ENCODE data around the gene DAGLA. TPM values are rescaled to one million over a fixed set of nuclear protein-coding genes. Genes with fewer than 3 reads are reported as not detected.

The DAGLA gene
- total and polyA plus RNA-seq, 2 experiments from 2014 or later: 1.3 TPM

DNA sequence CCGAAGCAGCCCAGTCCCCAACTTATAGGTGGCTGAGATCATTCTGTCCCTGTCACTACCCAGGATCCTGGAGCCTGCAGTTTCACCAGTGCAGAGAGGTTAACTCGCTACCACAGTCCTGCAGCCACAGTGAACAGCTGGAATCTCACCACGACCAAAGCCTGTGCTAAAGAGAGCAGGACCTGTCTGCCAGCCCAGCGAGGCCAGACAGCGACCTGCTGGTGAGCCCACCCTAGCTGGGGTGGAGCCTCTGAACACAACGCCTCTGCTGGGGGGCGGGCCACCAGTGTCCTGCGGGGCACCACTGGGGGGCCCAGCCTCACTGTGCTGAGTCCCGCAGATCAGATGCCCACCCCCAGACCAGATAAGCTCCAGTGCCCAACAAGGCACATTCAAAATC is 33.3 kb downstream of the DAGLA start:
- Histone ChIP-seq H3K9me3 (ENCODE audit: low read depth) (no peaks in the 10 kb centered on the region), H4K20me1 (ENCODE audit: insufficient read depth) (no peaks in the 10 kb centered on the region), H3K9ac (no peak overlapping the region), H3K27me3 (replicated peaks; ENCODE audit: insufficient read depth) (no peaks in the 10 kb centered on the region), H3K4me2 (ENCODE audit: unreplicated experiment) (no peak overlapping the region), H3K4me3 (no peak overlapping the region), H2AFZ (no peak overlapping the region), H3K4me1 (ENCODE audit: insufficient read depth) (peaks cover 10% of the 10 kb centered on the region), H3K36me3 (ENCODE audit: low read depth) (no peaks in the 10 kb centered on the region), H3F3A (ENCODE audit: insufficient read depth) (no peaks in the 10 kb centered on the region), H3K27ac (no peak overlapping the region), H3K79me2 (ENCODE audit: insufficient read depth) (no peaks in the 10 kb centered on the region), H3K9me2 (ENCODE audit: insufficient read depth) (no peaks in the 10 kb centered on the region)
- TF ChIP-seq EZH2 (IDR thresholded peaks at IDR 0.05; ENCODE audit: insufficient read depth, poor library complexity, severe bottlenecking) (no peak), EZH2phosphoT487 (IDR thresholded peaks at IDR 0.05; ENCODE audit: insufficient read depth, low read depth) (no peak)
- WGBS, 2 experiments (ENCODE audit: low coverage in 1 of 2, low lambda C conversion rate in 2 of 2, missing lambda C conversion rate in 2 of 2): 77 to 97% methylated on average over 6 to 9 of the region's 9 CpGs
- in situ Hi-C loops (cut with MboI): no loop called here
- no peak for DNase-seq

DNA sequence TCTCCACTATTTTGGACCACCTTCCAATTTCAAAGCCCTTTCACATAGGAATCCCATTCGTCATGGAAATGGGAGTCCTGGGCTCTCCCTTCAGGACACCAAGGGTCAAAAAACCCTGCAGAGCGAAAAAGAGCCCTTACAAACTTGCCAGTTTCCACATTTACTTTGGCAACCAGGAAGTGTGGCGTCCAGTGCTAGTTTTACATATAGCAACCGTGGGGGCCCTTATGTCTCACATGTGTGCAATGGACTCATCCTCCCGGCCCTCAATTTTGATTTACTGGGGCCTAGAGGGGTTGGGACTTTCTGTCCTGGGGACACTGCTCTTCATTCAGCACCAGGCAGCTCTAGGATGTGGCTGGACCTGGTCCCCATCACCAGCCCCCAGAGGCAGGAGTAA is 33.7 kb downstream of the DAGLA start:
- TF ChIP-seq EZH2phosphoT487 (IDR thresholded peaks at IDR 0.05; ENCODE audit: insufficient read depth, low read depth) (no peak), EZH2 (IDR thresholded peaks at IDR 0.05; ENCODE audit: insufficient read depth, poor library complexity, severe bottlenecking) (no peak)
- Histone ChIP-seq H3K36me3 (ENCODE audit: low read depth) (no peaks in the 10 kb centered on the region), H3K27me3 (replicated peaks; ENCODE audit: insufficient read depth) (no peaks in the 10 kb centered on the region), H3K4me2 (ENCODE audit: unreplicated experiment) (no peak overlapping the region), H3K4me1 (ENCODE audit: insufficient read depth) (peaks cover 10% of the 10 kb centered on the region), H3F3A (ENCODE audit: insufficient read depth) (no peaks in the 10 kb centered on the region), H3K4me3 (no peak overlapping the region), H2AFZ (no peak overlapping the region), H3K9me2 (ENCODE audit: insufficient read depth) (no peaks in the 10 kb centered on the region), H4K20me1 (ENCODE audit: insufficient read depth) (no peaks in the 10 kb centered on the region), H3K9ac (no peak overlapping the region), H3K79me2 (ENCODE audit: insufficient read depth) (no peaks in the 10 kb centered on the region), H3K27ac (no peak overlapping the region), H3K9me3 (ENCODE audit: low read depth) (no peaks in the 10 kb centered on the region)
- WGBS, 2 experiments (ENCODE audit: low coverage in 1 of 2, low lambda C conversion rate in 2 of 2, missing lambda C conversion rate in 2 of 2): 67 to 78% methylated on average over 5 of the region's 5 CpGs
- DNase-seq: no peak
- in situ Hi-C loops (cut with MboI): no loop called here

DNA sequence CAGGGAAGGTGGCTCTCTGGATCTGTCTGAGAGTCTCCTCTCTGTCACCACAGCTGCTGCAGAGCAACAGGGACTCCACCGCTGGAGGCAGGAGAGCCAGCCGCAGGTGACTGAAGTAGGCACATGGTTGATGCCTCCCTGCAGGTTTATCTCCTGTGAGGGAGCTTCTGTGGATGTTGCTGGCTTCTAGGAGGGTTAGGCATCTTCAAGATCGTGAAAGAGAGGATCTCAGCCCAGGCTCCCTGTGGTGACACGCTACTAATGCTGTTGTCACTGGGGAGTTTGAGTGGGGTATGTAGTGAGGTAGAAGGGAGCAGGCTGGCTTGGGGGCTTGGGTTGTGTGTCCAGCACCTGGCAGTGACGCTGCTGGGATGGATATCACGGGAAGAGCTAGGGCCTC is 34.1 kb downstream of the DAGLA start:
- H3K4me2 ChIP-seq (ENCODE audit: unreplicated experiment): no peak overlapping the region
- no peak overlapping the region for H3K4me3 ChIP-seq
- H3K27me3 ChIP-seq (replicated peaks; ENCODE audit: insufficient read depth): no peaks in the 10 kb centered on the region
- DNase-seq: no peak
- no peaks in the 10 kb centered on the region for H3K9me3 ChIP-seq (ENCODE audit: low read depth)
- 88 to 96% methylated on average over 6 of the region's 6 CpGs for WGBS, 2 experiments (ENCODE audit: low coverage in 1 of 2, low lambda C conversion rate in 2 of 2, missing lambda C conversion rate in 2 of 2)
- H4K20me1 ChIP-seq (ENCODE audit: insufficient read depth): no peaks in the 10 kb centered on the region
- H2AFZ ChIP-seq: no peak overlapping the region
- H3K36me3 ChIP-seq (ENCODE audit: low read depth): no peaks in the 10 kb centered on the region
- in situ Hi-C loops (cut with MboI): no loop called here
- no peak for TF ChIP-seq EZH2phosphoT487 (IDR thresholded peaks at IDR 0.05; ENCODE audit: insufficient read depth, low read depth)
- no peak for TF ChIP-seq EZH2 (IDR thresholded peaks at IDR 0.05; ENCODE audit: insufficient read depth, poor library complexity, severe bottlenecking)
- H3F3A ChIP-seq (ENCODE audit: insufficient read depth): no peaks in the 10 kb centered on the region
- no peaks in the 10 kb centered on the region for H3K79me2 ChIP-seq (ENCODE audit: insufficient read depth)
- H3K27ac ChIP-seq: no peak overlapping the region
- H3K9me2 ChIP-seq (ENCODE audit: insufficient read depth): no peaks in the 10 kb centered on the region
- peaks cover 10% of the 10 kb centered on the region for H3K4me1 ChIP-seq (ENCODE audit: insufficient read depth)
- no peak overlapping the region for H3K9ac ChIP-seq

DNA sequence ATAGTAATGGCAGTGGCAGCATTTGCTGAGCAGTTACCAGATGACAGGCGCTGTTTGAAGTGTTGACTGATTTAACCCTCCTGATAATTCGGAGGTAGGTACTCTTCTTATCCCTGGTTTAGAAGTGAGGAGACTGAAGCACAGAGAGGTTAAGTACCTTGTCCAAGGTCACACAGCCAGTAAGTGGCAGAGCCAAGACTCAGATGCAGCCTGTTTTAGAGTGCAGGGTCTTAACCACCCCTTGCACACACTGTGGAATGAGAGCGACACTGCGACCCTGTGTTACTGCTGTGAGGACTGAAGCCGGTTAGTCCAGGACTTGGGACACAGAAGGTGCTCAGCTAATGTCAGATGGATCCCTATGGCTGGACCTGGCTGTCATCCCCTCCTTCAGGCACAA is 34.7 kb downstream of the DAGLA start:
- WGBS, 2 experiments (ENCODE audit: low coverage in 1 of 2, low lambda C conversion rate in 2 of 2, missing lambda C conversion rate in 2 of 2): 92 to 98% methylated on average over 5 of the region's 5 CpGs
- H3K4me2 ChIP-seq (ENCODE audit: unreplicated experiment): no peak overlapping the region
- TF ChIP-seq EZH2phosphoT487 (IDR thresholded peaks at IDR 0.05; ENCODE audit: insufficient read depth, low read depth) (no peak), EZH2 (IDR thresholded peaks at IDR 0.05; ENCODE audit: insufficient read depth, poor library complexity, severe bottlenecking) (no peak)
- no peak overlapping the region for H3K27ac ChIP-seq
- no peaks in the 10 kb centered on the region for H3F3A ChIP-seq (ENCODE audit: insufficient read depth)
- no peak overlapping the region for H2AFZ ChIP-seq
- peaks cover 10% of the 10 kb centered on the region for H3K4me1 ChIP-seq (ENCODE audit: insufficient read depth)
- no peaks in the 10 kb centered on the region for H3K27me3 ChIP-seq (replicated peaks; ENCODE audit: insufficient read depth)
- DNase-seq: no peak
- in situ Hi-C loops (cut with MboI): no loop called here
- no peaks in the 10 kb centered on the region for H4K20me1 ChIP-seq (ENCODE audit: insufficient read depth)
- no peak overlapping the region for H3K4me3 ChIP-seq
- H3K36me3 ChIP-seq (ENCODE audit: low read depth): no peaks in the 10 kb centered on the region
- no peaks in the 10 kb centered on the region for H3K9me2 ChIP-seq (ENCODE audit: insufficient read depth)
- no peaks in the 10 kb centered on the region for H3K79me2 ChIP-seq (ENCODE audit: insufficient read depth)
- H3K9me3 ChIP-seq (ENCODE audit: low read depth): no peaks in the 10 kb centered on the region
- H3K9ac ChIP-seq: no peak overlapping the region

DNA sequence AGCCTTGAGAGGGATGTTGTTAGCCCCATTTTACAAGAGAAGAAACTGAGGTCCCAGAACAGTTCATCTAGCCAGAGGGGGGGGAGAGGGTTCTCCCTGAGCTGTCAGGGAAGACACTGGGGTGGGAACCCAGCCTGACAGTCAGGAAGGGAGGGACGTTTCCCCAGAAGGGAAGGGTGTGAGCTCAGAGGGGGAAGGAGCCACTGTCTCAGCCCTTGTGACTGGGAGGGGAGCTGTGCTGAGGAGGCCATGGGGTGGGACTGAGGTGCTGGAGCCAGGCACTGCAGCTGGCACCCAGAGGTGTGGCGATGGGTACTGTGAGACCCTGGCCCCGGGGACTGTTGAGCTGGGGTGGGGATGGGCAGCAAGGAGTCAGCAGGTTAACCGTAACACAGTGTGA is 35.7 kb downstream of the DAGLA start:
- Histone ChIP-seq H3K9me2 (ENCODE audit: insufficient read depth) (no peaks in the 10 kb centered on the region), H3K27me3 (replicated peaks; ENCODE audit: insufficient read depth) (no peaks in the 10 kb centered on the region), H4K20me1 (ENCODE audit: insufficient read depth) (no peaks in the 10 kb centered on the region), H3K4me3 (no peak overlapping the region), H3K4me1 (ENCODE audit: insufficient read depth) (peaks cover 10% of the 10 kb centered on the region), H3K9me3 (ENCODE audit: low read depth) (no peaks in the 10 kb centered on the region), H3K4me2 (ENCODE audit: unreplicated experiment) (no peak overlapping the region), H3K36me3 (ENCODE audit: low read depth) (no peaks in the 10 kb centered on the region), H3K9ac (no peak overlapping the region), H3F3A (ENCODE audit: insufficient read depth) (no peaks in the 10 kb centered on the region), H2AFZ (no peak overlapping the region), H3K27ac (no peak overlapping the region), H3K79me2 (ENCODE audit: insufficient read depth) (no peaks in the 10 kb centered on the region)
- no peak for TF ChIP-seq EZH2 (IDR thresholded peaks at IDR 0.05; ENCODE audit: insufficient read depth, poor library complexity, severe bottlenecking)
- 62 to 74% methylated on average over 4 of the region's 4 CpGs for WGBS, 2 experiments (ENCODE audit: low coverage in 1 of 2, low lambda C conversion rate in 2 of 2, missing lambda C conversion rate in 2 of 2)
- DNase-seq: no peak
- in situ Hi-C loops (cut with MboI): no loop called here

Measured in GM23248 (cell line).